ENCODE data around the gene UBTD2. TPM values are rescaled to one million over a fixed set of nuclear protein-coding genes. Genes with fewer than 3 reads are reported as not detected.

UBTD2 gene
- polyA plus RNA-seq, 1 donor (not counting 4 experiments of a cell fraction or from before 2014, with no cell fraction given): 16.2 TPM

- Histone ChIP-seq H3K27ac (ENCODE audit: control insufficient read depth, insufficient read depth, low read length) (peak overlapping the region; percentile 14), H3K9me3 (ENCODE audit: control insufficient read depth, low read depth, low read length) (no peaks in the 10 kb centered on the region), H3K4me2 (ENCODE audit: control insufficient read depth, extremely low read depth, insufficient read depth, low read depth, low read length) (peak overlapping the region; percentile 91), H3K27me3 (ENCODE audit: control insufficient read depth, extremely low read depth, insufficient read depth, low read length) (no peaks in the 10 kb centered on the region), H3K9ac (ENCODE audit: control insufficient read depth, extremely low read depth, insufficient read depth, low read length) (peak overlapping the region; percentile 33), H3K79me2 (ENCODE audit: control insufficient read depth, insufficient read depth, low read length) (peaks cover 67% of the 10 kb centered on the region), H3K4me1 (ENCODE audit: control insufficient read depth, extremely low read depth, insufficient read depth, low read length) (peaks cover 24% of the 10 kb centered on the region), H3K36me3 (ENCODE audit: control insufficient read depth in 2 of 2, extremely low read depth in 1 of 2, insufficient read depth in 2 of 2, low read length in 2 of 2) (peaks cover 2% of the 10 kb centered on the region in 2 experiments), H3K4me3 (ENCODE audit: control insufficient read depth in 2 of 3, extremely low read depth in 1 of 3, insufficient read depth in 2 of 3, low read depth in 1 of 3, low read length in 3 of 3) (peak overlapping the region in 1 of 3 experiments; percentile 98), H3K9me1 (ENCODE audit: control insufficient read depth, extremely low read depth, insufficient read depth, low read length) (no peaks in the 10 kb centered on the region), H4K20me1 (ENCODE audit: control insufficient read depth, extremely low read depth, insufficient read depth, low read length) (no peaks in the 10 kb centered on the region), H2AFZ (ENCODE audit: control insufficient read depth, low read length) (no peak overlapping the region)
- FAIRE-seq (no peak), DNase-seq (ENCODE audit: low read depth, low spot score) (no peak)
- dilution Hi-C loops (cut with MboI; ENCODE audit: extremely low pct_ligation_motif_present, low sequenced_read_pairs): no loop called here
- no peak for TF ChIP-seq EZH2 (IDR thresholded peaks at IDR 0.05; ENCODE audit: low read length)
- TF ChIP-seq CTCF (optimal IDR thresholded peaks at IDR 0.05 in 1 of 3, IDR thresholded peaks at IDR 0.05 in 1 of 3, conservative IDR thresholded peaks at IDR 0.05 in 1 of 3; ENCODE audit: extremely low read depth in 1 of 3, insufficient read depth in 2 of 3, low read length in 3 of 3): no peak
Measured at GRCh38 chr5:172281346-172281745, 2.2 kb downstream of the UBTD2 start.

- DNase-seq (ENCODE audit: low read depth, low spot score): no peak
- FAIRE-seq: no peak
- no peak overlapping the region for H3K9ac ChIP-seq (ENCODE audit: control insufficient read depth, extremely low read depth, insufficient read depth, low read length)
Measured at GRCh38 chr5:172280929-172281328, 2.6 kb downstream of the UBTD2 start.

More at GRCh38 chr5:172280929-172281328, 2.6 kb downstream of the UBTD2 start:
- peaks cover 28% of the 10 kb centered on the region for H3K4me1 ChIP-seq (ENCODE audit: control insufficient read depth, extremely low read depth, insufficient read depth, low read length)
- no peaks in the 10 kb centered on the region for H3K9me1 ChIP-seq (ENCODE audit: control insufficient read depth, extremely low read depth, insufficient read depth, low read length)
- H3K9me3 ChIP-seq (ENCODE audit: control insufficient read depth, low read depth, low read length): no peaks in the 10 kb centered on the region
- H3K27ac ChIP-seq (ENCODE audit: control insufficient read depth, insufficient read depth, low read length): no peak overlapping the region
- H3K27me3 ChIP-seq (ENCODE audit: control insufficient read depth, extremely low read depth, insufficient read depth, low read length): no peaks in the 10 kb centered on the region
- peak overlapping the region; percentile 91 for H3K4me2 ChIP-seq (ENCODE audit: control insufficient read depth, extremely low read depth, insufficient read depth, low read depth, low read length)
- peak overlapping the region in 1 of 3 experiments; percentile 98 for H3K4me3 ChIP-seq (ENCODE audit: control insufficient read depth in 2 of 3, extremely low read depth in 1 of 3, insufficient read depth in 2 of 3, low read depth in 1 of 3, low read length in 3 of 3)
- no peak overlapping the region for H2AFZ ChIP-seq (ENCODE audit: control insufficient read depth, low read length)
- peaks cover 71% of the 10 kb centered on the region for H3K79me2 ChIP-seq (ENCODE audit: control insufficient read depth, insufficient read depth, low read length)
- H4K20me1 ChIP-seq (ENCODE audit: control insufficient read depth, extremely low read depth, insufficient read depth, low read length): no peaks in the 10 kb centered on the region
- dilution Hi-C loops (cut with MboI; ENCODE audit: extremely low pct_ligation_motif_present, low sequenced_read_pairs): no loop called here
- TF ChIP-seq CTCF (optimal IDR thresholded peaks at IDR 0.05 in 1 of 3, IDR thresholded peaks at IDR 0.05 in 1 of 3, conservative IDR thresholded peaks at IDR 0.05 in 1 of 3; ENCODE audit: extremely low read depth in 1 of 3, insufficient read depth in 2 of 3, low read length in 3 of 3): no peak
- H3K36me3 ChIP-seq (ENCODE audit: control insufficient read depth in 2 of 2, extremely low read depth in 1 of 2, insufficient read depth in 2 of 2, low read length in 2 of 2): peaks cover 2% of the 10 kb centered on the region in 2 experiments

Measured in keratinocyte (primary cell).